GM12892 (cell line): ENCODE results near the gene PRKAR1B.

Experiments used
- POLR2A ChIP-seq: IDR thresholded peaks from 2 replicates; pipeline ENCODE4 v1.6.1; 2011; ENCODE audit warnings: low read depth, low read length, control low read depth
- POLR2AphosphoS5 ChIP-seq: IDR thresholded peaks from 2 replicates; pipeline ENCODE4 v1.6.1; 2011; ENCODE audit warnings: low read depth, low read length, control low read depth
- TAF1 ChIP-seq: IDR thresholded peaks from 2 replicates; pipeline ENCODE4 v1.6.1; 2011; ENCODE audit warnings: low read depth, mild to moderate bottlenecking, control low read depth, low read length, borderline replicate concordance

GRCh38 chr7:513521-514166 lies 213.4 kb downstream of the PRKAR1B start:
- TF ChIP-seq POLR2A (no peak), POLR2AphosphoS5 (no peak), TAF1 (no peak)
